ENCODE measurements around the gene RIOK2. TPM values are rescaled to one million over a fixed set of nuclear protein-coding genes. Genes with fewer than 3 reads are reported as not detected.

The RIOK2 gene
- total RNA-seq, 5 donors from 2014 or later (not counting 1 experiment from before 2014, with no cell fraction given), result 22.5 to 31.9 (median 25.1) TPM

DNA sequence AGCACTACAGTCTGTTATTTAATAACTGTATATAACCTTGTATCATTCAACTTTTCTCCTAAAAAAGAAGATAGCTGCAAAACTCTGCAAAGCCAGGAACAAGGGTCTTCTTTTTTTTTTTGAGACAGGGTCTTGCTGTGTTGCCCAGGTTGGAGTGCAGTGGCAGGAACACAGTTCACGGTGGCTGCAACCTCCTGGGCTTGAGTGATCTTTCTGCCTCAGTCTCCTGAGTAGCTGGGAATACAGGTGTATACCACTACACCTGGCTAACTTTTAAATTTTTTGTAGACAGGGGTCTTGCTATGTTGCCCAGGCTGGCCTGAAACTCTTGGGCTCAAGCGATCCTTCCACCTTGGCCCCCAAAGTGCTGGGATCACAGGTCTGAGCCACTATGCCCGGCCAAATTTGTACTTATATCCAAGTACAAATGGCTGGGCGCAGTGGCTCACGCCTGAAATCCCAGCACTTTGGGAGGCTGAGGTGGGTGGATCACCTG, 19.2 kb downstream of the RIOK2 start:
- Histone ChIP-seq H3K4me1 (ENCODE audit: control insufficient read depth in 1 of 2, extremely low read depth in 1 of 2, insufficient read depth in 2 of 2, low read length in 2 of 2) (peaks cover 0 to 2% of the 10 kb centered on the region in 2 experiments), H3K36me3 (ENCODE audit: control insufficient read depth in 2 of 2, extremely low read depth in 1 of 2, insufficient read depth in 1 of 2, low read length in 1 of 2) (peaks cover 3 to 62% of the 10 kb centered on the region in 2 donors), H3K27me3 (replicated peaks in 1 of 2; ENCODE audit: control insufficient read depth in 2 of 2, extremely low read depth in 1 of 2, insufficient read depth in 2 of 2, low read length in 1 of 2) (no peaks in the 10 kb centered on the region), H3K9me3 (no peaks in the 10 kb centered on the region), H3K27ac (ENCODE audit: low read length) (no peak overlapping the region), H3K4me3 (ENCODE audit: control insufficient read depth in 1 of 2, extremely low read depth in 1 of 2, low read length in 1 of 2) (no peak overlapping the region)
- Mint-ChIP-seq H3K4me3 (no peak overlapping the region), H3K27me3 (no peaks in the 10 kb centered on the region), H3K4me1 (peaks cover 6 to 23% (median 17%) of the 10 kb centered on the region in 3 donors), H3K27ac (no peak overlapping the region), H3K36me3 (peaks cover 44% of the 10 kb centered on the region), H3K9me3 (no peaks in the 10 kb centered on the region)
- DNase-seq (no peak), ATAC-seq (replicated peaks in 1 of 4) (no peak)
- 100% methylated on average over 5 of the region's 5 CpGs for WGBS (ENCODE audit: insufficient coverage)
- CTCF ChIA-PET, result interaction anchor here (0.5 to 5.6 kb wide), 11 partner anchors 132 to 550 kb away, joined by 3 to 66 read pairs (median 3); no protein-coding TSS in a partner anchor
- POLR2A ChIA-PET, result no interaction called here

DNA sequence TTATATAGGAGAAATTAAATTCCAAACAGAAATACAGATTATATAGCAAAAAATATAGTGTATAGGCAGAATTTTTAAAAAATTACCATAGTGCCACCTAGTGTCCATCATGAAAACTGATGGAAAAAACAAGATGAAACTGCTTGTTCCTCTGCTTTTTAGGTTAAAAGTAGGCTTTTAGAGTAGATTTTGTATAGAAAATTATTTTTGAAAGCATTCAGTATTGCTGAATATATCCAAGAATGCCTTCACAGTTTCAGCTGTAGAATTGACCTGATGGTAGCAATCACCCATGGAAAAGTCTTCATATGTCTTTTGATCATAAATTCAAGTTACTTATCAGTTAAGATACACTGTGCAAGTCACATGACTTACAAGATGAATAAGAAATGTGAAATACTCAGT, 19.7 kb downstream of the RIOK2 start:
- DNase-seq, result peak in 1 of 35 experiments; percentile 52
- Histone ChIP-seq H3K9me3 (no peaks in the 10 kb centered on the region), H3K27ac (ENCODE audit: low read length) (no peak overlapping the region), H3K36me3 (ENCODE audit: control insufficient read depth in 2 of 2, extremely low read depth in 1 of 2, insufficient read depth in 1 of 2, low read length in 1 of 2) (peaks cover 3 to 59% of the 10 kb centered on the region in 2 donors), H3K4me3 (ENCODE audit: control insufficient read depth in 1 of 2, extremely low read depth in 1 of 2, low read length in 1 of 2) (no peak overlapping the region), H3K4me1 (ENCODE audit: control insufficient read depth in 1 of 2, extremely low read depth in 1 of 2, insufficient read depth in 2 of 2, low read length in 2 of 2) (peaks cover 0 to 2% of the 10 kb centered on the region in 2 experiments), H3K27me3 (replicated peaks in 1 of 2; ENCODE audit: control insufficient read depth in 2 of 2, extremely low read depth in 1 of 2, insufficient read depth in 2 of 2, low read length in 1 of 2) (no peaks in the 10 kb centered on the region)
- H3K27ac Mint-ChIP-seq, result peak overlapping the region in 1 of 2 donors; percentile 22
- ChIA-PET CTCF (interaction anchor here (0.5 to 5.6 kb wide), 12 partner anchors 17 to 818 kb away, joined by 3 to 67 read pairs (median 3); no protein-coding TSS in a partner anchor), POLR2A (interaction anchor here in 1 of 2 donors (0.6 kb wide), 1 partner anchor 21 kb away, joined by 3 read pairs; no protein-coding TSS in a partner anchor)
- H3K4me3 Mint-ChIP-seq, result no peak overlapping the region
- no peaks in the 10 kb centered on the region for H3K9me3 Mint-ChIP-seq
- no peaks in the 10 kb centered on the region for H3K27me3 Mint-ChIP-seq
- peaks cover 49% of the 10 kb centered on the region for H3K36me3 Mint-ChIP-seq
- no peak for ATAC-seq (replicated peaks in 1 of 4)
- H3K4me1 Mint-ChIP-seq, result peaks cover 6 to 20% (median 14%) of the 10 kb centered on the region in 3 donors

GRCh38 chr5:97162045-97162444, 21.0 kb downstream of the RIOK2 start:
- DNase-seq, result peak in 24 of 35 experiments; percentile 5 to 82 (median 36)
- Histone ChIP-seq H3K9me3 (peaks cover 1% of the 10 kb centered on the region), H3K4me3 (ENCODE audit: control insufficient read depth in 1 of 2, extremely low read depth in 1 of 2, low read length in 1 of 2) (no peak overlapping the region), H3K36me3 (ENCODE audit: control insufficient read depth in 2 of 2, extremely low read depth in 1 of 2, insufficient read depth in 1 of 2, low read length in 1 of 2) (peaks cover 3 to 50% of the 10 kb centered on the region in 2 donors), H3K27ac (ENCODE audit: low read length) (no peak overlapping the region), H3K27me3 (replicated peaks in 1 of 2; ENCODE audit: control insufficient read depth in 2 of 2, extremely low read depth in 1 of 2, insufficient read depth in 2 of 2, low read length in 1 of 2) (no peaks in the 10 kb centered on the region), H3K4me1 (ENCODE audit: control insufficient read depth in 1 of 2, extremely low read depth in 1 of 2, insufficient read depth in 2 of 2, low read length in 2 of 2) (peaks cover 0 to 2% of the 10 kb centered on the region in 2 experiments)
- ChIA-PET CTCF (interaction anchor here (0.6 to 5.6 kb wide), 40 partner anchors 9 to 1610 kb away, joined by 3 to 67 read pairs (median 4); partner anchors contain the start of genes ERAP1 (in 1 of the 2), ERAP2 (in 1 of the 2) and RIOK2 (in 1 of the 2)), POLR2A (interaction anchor here in 1 of 2 donors (1.0 kb wide), 1 partner anchor 409 kb away, joined by 12 read pairs; no protein-coding TSS in a partner anchor)
- WGBS (ENCODE audit: insufficient coverage), result no CpG with 5 or more reads among the region's 4 CpGs
- Mint-ChIP-seq H3K4me1 (peaks cover 0 to 11% (median 7%) of the 10 kb centered on the region in 3 donors), H3K27me3 (no peaks in the 10 kb centered on the region), H3K27ac (no peak overlapping the region), H3K36me3 (peaks cover 50% of the 10 kb centered on the region), H3K9me3 (peaks cover 10 to 12% (median 12%) of the 10 kb centered on the region in 3 donors), H3K4me3 (no peak overlapping the region)
- peak in 2 of 4 experiments; percentile 36 to 48 for ATAC-seq (replicated peaks in 1 of 4)

DNA sequence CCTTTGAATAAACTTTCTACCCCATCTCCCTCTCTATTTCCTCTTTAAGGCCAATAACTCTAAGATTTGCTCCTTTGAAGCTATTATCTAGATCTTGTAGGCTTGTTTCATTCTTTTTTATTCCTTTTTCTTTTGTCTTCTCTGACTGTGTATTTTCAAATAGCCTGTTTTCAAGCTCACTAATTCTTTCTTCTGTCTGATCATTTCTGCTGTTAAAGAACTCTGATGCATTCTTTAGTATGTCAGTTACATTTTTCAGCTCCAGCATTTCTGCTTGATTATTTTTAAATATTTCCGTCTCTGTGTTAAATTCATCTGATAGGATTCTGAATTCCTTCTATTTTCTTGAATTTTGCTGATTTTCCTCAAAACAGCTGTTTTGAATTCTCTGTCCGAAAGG, 25.4 kb downstream of the RIOK2 start:
- peaks cover 16 to 21% (median 17%) of the 10 kb centered on the region in 3 donors for H3K9me3 Mint-ChIP-seq
- H3K4me1 Mint-ChIP-seq, result peaks cover 0 to 2% (median 2%) of the 10 kb centered on the region in 3 donors
- Histone ChIP-seq H3K36me3 (ENCODE audit: control insufficient read depth in 2 of 2, extremely low read depth in 1 of 2, insufficient read depth in 1 of 2, low read length in 1 of 2) (peaks cover 3 to 28% of the 10 kb centered on the region in 2 donors), H3K27ac (ENCODE audit: low read length) (no peak overlapping the region), H3K27me3 (replicated peaks in 1 of 2; ENCODE audit: control insufficient read depth in 2 of 2, extremely low read depth in 1 of 2, insufficient read depth in 2 of 2, low read length in 1 of 2) (no peaks in the 10 kb centered on the region), H3K9me3 (peaks cover 3% of the 10 kb centered on the region), H3K4me3 (ENCODE audit: control insufficient read depth in 1 of 2, extremely low read depth in 1 of 2, low read length in 1 of 2) (no peak overlapping the region), H3K4me1 (ENCODE audit: control insufficient read depth in 1 of 2, extremely low read depth in 1 of 2, insufficient read depth in 2 of 2, low read length in 2 of 2) (no peaks in the 10 kb centered on the region)
- peaks cover 46% of the 10 kb centered on the region for H3K36me3 Mint-ChIP-seq
- ChIA-PET CTCF (interaction anchor here (0.7 to 1.8 kb wide), 2 partner anchors 12 to 16 kb away, joined by 3 to 6 read pairs; no protein-coding TSS in a partner anchor), POLR2A (no interaction called here)
- H3K27ac Mint-ChIP-seq, result no peak overlapping the region
- DNase-seq (no peak), ATAC-seq (replicated peaks in 1 of 4) (no peak)
- no CpG with 5 or more reads among the region's 2 CpGs for WGBS (ENCODE audit: insufficient coverage)
- no peak overlapping the region for H3K4me3 Mint-ChIP-seq
- H3K27me3 Mint-ChIP-seq, result no peaks in the 10 kb centered on the region

DNA sequence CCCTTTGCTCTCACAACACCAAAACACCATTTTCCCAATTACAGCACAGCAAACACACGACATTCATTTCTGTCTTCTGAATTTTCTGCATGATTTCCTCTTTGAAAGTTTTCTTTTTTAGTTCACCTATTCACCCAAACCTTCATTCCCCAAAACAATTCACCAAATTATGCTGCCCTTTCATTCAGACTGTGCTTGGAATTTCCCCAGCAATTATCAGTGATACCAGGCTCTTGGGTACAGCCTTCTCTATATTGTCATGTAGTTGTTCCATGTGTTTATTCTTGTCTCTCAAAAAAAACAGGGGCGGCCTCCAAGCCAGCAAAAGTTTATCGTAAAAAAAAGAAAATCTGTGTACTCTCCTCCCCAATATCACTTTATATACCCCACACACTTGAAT, 31.7 kb downstream of the RIOK2 start:
- no peak overlapping the region for H3K27ac Mint-ChIP-seq
- H3K4me3 Mint-ChIP-seq, result no peak overlapping the region
- no peaks in the 10 kb centered on the region for H3K27me3 Mint-ChIP-seq
- no peak overlapping the region for H3K4me3 ChIP-seq (ENCODE audit: control insufficient read depth in 1 of 2, extremely low read depth in 1 of 2, low read length in 1 of 2)
- H3K27ac ChIP-seq (ENCODE audit: low read length), result no peak overlapping the region
- ChIA-PET POLR2A (interaction anchor here in 1 of 2 donors (0.5 kb wide), 1 partner anchor 339 kb away, joined by 3 read pairs; no protein-coding TSS in a partner anchor), CTCF (interaction anchor here (0.7 kb wide), 2 partner anchors 249 to 1296 kb away, joined by 4 read pairs; no protein-coding TSS in a partner anchor)
- peaks cover 1% of the 10 kb centered on the region for H3K36me3 Mint-ChIP-seq
- peaks cover 0 to 2% (median under 1%) of the 10 kb centered on the region in 3 donors for H3K9me3 Mint-ChIP-seq
- no peaks in the 10 kb centered on the region for H3K4me1 Mint-ChIP-seq
- WGBS (ENCODE audit: insufficient coverage), result 67% methylated on average over 1 of the region's 3 CpGs
- no peaks in the 10 kb centered on the region for H3K36me3 ChIP-seq (ENCODE audit: control insufficient read depth in 2 of 2, extremely low read depth in 1 of 2, insufficient read depth in 1 of 2, low read length in 1 of 2)
- ATAC-seq (replicated peaks in 1 of 4), result no peak
- H3K9me3 ChIP-seq, result no peaks in the 10 kb centered on the region
- H3K27me3 ChIP-seq (replicated peaks in 1 of 2; ENCODE audit: control insufficient read depth in 2 of 2, extremely low read depth in 1 of 2, insufficient read depth in 2 of 2, low read length in 1 of 2), result no peaks in the 10 kb centered on the region
- no peak for DNase-seq
- no peaks in the 10 kb centered on the region for H3K4me1 ChIP-seq (ENCODE audit: control insufficient read depth in 1 of 2, extremely low read depth in 1 of 2, insufficient read depth in 2 of 2, low read length in 2 of 2)

DNA sequence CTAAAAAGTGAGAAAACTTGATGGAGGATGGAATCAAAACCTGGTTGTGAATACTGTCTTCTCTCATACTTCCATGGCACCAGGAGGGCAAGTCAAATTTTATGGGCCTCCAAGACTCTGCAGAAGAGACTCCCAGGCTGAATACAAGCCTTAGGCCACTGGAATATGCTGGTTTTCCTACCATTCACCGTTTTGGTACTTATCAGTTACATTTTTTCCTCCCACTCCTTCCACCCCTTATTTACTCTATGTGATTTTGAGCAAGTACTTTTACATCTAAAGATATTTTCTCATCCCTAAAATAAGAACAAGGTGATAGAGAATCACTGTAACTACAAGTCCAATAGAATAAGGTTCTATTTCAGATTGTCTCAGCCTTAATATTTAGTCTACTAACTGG, 32.6 kb downstream of the RIOK2 start:
- no peak overlapping the region for H3K27ac Mint-ChIP-seq

More for the DNA sequence above, 32.6 kb downstream of the RIOK2 start:
- Mint-ChIP-seq H3K9me3 (no peaks in the 10 kb centered on the region), H3K4me1 (no peaks in the 10 kb centered on the region), H3K36me3 (no peaks in the 10 kb centered on the region), H3K4me3 (no peak overlapping the region), H3K27me3 (no peaks in the 10 kb centered on the region)
- DNase-seq, result no peak
- Histone ChIP-seq H3K4me1 (ENCODE audit: control insufficient read depth in 1 of 2, extremely low read depth in 1 of 2, insufficient read depth in 2 of 2, low read length in 2 of 2) (no peaks in the 10 kb centered on the region), H3K9me3 (no peaks in the 10 kb centered on the region), H3K36me3 (ENCODE audit: control insufficient read depth in 2 of 2, extremely low read depth in 1 of 2, insufficient read depth in 1 of 2, low read length in 1 of 2) (no peaks in the 10 kb centered on the region), H3K27me3 (replicated peaks in 1 of 2; ENCODE audit: control insufficient read depth in 2 of 2, extremely low read depth in 1 of 2, insufficient read depth in 2 of 2, low read length in 1 of 2) (no peaks in the 10 kb centered on the region), H3K4me3 (ENCODE audit: control insufficient read depth in 1 of 2, extremely low read depth in 1 of 2, low read length in 1 of 2) (no peak overlapping the region), H3K27ac (ENCODE audit: low read length) (no peak overlapping the region)
- ChIA-PET CTCF (interaction anchor here in 1 of 2 donors (2.2 kb wide), 1 partner anchor 11 kb away, joined by 5 read pairs; no protein-coding TSS in a partner anchor), POLR2A (interaction anchor here in 1 of 2 donors (0.5 kb wide), 1 partner anchor 123 kb away, joined by 3 read pairs; no protein-coding TSS in a partner anchor)
- WGBS (ENCODE audit: insufficient coverage), result 80% methylated on average over 1 of the region's 1 CpG
- no peak for ATAC-seq (replicated peaks in 1 of 4)

Measured in T-cell (primary cell).